Measurements from ENCODE around the gene DNMBP.
"Not testable (repeated sequence)": the region's sequence is repeated elsewhere in the genome, so short reads cannot be mapped to it uniquely, and the experiment has no call there.

Gene DNMBP

DNA sequence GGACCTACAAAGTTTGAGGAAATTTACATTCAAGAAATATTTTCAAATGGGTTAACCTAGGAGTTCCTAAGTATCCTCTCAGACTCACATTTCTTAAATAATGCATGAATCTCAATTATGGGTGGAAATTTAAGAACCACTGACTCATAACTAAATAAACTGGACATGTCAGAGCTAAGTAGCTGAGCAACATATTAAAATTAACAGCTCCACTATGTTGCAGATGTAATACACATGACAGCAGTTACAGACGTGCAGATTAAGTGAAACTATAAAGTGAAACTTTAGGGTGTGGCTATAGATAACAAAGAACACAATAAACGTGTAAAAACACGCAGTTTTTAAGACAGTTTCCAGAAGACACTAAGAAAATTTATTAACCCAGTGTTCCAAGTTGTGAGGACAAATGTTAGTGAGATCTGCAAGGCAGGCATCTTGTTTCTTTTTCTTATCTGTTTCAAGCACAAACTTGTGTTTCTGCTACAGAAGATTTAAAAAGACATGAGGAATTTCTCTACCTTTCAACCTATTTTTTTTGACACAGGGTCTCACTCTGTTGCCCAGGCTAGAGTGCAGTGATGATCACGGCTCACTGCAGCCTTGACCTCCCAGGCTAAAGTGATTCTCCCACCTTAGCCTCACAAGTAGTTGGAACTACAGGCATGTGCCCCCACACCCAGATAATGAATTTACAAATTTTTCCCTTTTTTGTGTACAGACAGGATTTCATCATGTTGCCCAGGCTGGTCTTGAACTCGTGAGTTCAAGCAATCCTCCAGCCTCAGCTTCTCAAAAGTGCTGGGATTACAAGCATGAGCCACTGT, 25.3 kb downstream of the DNMBP start:
- DNase-seq = no peak

DNA sequence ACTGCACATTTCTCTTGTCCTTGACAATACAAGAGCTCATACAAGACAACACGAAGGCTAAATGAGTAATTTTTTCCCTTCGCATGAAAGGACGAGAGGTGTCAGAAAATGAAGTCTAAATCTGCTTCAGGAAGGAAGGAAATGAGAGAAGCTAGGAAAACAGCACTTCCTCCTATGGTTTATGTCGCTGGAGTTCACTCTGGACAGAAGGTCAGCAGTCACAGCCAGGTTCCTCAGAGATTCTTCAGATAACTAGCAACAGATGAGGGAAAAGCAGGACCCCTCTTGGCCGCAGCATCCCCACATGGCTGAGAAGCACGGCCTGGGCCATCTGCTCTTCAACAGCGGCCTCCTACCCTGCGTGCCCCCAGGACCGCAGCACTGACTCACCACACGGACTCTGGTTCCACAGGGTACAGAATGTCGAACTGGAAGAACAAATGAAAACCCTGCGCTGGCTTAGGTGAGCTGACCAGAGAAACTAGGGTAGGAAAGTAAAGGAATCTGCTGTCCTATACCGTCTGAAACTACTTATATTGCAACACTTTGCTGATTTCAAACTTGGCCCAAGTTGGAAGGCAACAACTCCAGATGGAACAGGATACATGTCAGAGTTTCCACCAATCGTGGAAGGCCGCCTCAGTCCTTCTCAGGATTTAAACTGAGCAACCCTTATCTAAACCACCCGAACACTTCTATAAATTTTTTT, 26.3 kb downstream of the DNMBP start:
- no peak for DNase-seq

DNA sequence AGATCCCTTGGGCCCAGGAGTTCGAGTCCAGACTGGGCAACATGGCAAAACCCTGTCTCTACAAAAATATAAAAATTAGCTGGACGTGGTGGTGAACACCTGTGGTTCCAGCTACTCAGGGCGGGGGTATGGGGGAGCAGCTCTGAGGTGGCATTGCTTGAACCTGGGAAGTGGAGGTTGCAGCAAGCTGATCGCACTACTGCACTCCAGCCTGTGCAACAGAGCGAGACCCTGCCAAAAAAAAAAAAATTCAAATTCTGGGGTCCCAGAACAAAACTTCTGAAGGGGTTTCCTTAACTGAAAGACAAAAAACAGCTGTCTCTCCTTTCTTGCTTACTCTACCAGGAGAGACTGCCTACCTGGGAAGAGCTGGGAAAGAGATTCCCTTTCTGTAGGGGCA, 27.0 kb downstream of the DNMBP start:
- no peak for DNase-seq

DNA sequence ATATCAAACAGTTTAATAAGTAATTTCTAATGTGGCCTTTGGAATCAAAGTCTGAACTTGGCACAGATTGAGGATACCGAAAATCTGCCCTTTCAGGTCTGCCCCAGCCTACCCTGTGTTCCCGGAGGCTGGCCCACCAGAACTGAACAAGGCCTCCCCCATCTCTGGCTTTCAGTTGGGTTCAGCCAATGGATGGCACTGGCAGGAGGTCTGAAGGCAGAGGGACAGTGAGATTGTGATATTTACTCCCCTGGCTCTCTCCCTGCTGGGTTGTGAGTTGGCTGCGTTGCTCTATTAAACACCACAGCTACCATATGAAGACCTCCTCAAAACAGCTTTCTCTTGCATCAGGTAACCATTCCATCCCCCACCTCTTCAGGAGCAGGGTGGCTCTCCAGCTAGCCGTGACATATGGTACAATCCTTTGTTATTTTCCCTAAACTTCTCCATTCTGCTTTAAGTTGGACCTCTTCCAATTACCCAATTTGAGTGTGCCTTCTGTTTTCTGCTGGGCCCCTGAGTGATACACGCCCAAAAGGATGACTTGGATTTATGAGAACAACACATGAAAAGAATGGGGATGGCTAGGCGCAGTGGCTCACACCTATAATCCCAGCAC, 28.1 kb downstream of the DNMBP start:
- DNase-seq = no peak

DNA sequence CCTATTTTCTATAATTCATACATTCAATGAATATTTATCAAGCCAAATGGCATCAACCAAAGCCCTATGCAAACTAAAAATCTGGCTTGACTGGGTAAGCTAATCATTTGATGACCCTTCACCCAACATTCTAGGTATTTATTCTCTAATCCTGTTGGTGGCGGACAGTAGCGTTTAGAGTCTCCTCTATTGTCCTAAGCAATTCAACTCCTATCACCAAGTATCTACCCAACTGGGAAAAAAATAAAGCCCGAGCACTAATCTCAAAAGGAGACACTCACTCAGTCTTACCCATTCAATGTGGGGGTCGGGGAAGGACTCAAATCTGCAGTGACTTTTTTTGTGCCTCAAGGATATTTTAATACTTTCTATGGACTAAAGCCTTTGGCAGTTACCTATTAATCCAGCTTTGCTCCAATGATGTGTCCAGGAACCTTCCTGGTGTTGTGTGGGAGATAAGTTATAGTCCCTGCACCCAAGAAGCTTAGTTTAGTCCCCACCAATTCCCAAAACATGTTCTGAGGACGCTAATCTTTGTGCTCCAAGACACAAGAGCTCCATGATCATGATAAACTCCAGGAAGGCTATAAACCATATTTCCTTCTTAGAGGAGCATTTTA, 30.6 kb downstream of the DNMBP start:
- DNase-seq = no peak

DNA sequence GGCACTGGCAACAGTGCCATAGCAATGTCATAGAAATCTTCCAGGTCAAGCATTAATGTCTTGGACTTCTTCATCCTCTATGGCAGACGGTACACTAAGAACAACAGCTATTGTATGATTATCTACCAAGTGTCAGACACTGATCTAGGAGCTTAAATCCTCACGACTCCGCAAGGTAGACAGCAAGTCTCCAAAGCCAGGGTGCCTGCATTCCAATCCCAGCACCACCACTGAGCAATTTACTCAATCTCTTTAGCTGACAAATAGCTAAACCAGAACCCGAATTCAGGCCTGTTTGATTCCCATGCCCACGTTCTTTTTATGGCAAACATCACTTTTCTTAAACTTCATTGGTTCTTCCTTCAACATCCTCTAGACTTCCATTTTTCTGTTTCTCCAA, 31.8 kb downstream of the DNMBP start:
- DNase-seq = no peak

DNA sequence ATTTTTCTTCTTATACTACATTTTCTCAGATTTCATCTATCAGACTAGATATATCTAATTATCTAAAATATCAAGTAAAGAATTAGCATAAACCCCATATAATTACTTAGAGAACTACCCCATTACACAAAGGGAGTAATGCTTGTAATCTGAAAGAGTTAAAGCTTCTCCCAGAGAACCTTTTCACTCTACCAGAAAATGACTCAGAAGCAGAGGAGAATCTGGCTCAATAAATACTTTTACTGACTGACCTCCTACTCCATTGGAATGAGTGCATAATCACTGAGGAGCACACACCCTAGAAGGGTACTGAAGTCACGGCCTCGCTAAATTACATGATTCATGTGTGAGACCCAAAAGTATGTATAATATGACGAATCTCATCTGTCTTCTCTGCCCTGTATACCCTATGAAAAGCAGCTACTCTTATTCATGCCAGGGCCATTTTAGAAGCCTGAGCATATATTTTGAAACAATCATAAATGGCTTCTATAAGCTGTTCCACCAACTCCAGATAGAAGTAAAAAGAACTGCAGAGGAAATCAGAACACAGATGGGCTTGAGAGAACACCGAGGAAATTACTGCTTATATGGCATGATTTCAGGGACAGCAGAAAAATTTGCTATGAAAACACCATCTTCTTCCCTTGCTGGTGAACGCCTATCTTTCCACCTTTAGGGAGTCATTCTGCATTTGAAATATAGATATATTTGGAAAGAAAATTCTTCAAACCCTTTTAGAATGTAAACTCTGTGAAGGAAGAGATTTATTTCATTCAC, 32.7 kb downstream of the DNMBP start:
- no peak for DNase-seq

DNA sequence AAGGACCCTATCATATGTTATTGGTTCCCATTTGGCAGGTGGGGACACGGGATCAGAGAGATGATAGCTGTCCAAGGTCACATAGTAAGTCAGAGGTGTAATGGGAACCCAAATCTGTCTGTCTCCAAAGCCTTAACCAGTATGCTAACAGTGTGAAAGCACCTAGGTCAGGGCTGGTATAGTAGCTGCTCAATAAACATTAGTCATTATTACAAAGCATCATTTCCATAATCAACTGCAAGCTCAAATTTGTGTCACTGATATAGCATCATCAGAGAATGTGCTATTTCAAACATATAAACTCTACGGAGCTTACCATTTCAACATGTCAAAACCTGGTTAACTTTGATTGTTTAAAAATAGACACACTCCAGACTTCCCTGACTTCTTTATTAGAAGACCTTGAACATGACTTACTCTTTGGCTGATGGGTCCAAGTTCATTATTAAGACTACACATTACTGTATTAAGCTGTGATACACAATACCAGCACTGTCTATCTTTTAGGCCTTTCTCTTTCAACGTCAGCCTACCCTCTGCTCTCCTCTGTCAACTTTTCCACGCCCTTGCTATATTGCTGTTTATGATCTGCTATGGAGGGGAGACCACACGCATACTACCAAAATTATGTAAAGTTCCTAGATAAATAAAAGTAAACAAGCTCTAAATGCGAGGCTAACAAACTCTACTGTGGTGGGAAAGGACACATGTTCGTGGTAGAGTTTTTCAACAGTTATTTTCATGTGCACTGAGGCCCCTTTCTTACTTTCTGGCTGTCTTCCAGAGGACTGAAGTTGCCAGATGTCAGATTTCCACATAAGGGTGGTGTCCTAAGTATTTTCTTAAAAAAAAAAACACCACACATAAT, 33.6 kb downstream of the DNMBP start:
- no peak for DNase-seq

DNA sequence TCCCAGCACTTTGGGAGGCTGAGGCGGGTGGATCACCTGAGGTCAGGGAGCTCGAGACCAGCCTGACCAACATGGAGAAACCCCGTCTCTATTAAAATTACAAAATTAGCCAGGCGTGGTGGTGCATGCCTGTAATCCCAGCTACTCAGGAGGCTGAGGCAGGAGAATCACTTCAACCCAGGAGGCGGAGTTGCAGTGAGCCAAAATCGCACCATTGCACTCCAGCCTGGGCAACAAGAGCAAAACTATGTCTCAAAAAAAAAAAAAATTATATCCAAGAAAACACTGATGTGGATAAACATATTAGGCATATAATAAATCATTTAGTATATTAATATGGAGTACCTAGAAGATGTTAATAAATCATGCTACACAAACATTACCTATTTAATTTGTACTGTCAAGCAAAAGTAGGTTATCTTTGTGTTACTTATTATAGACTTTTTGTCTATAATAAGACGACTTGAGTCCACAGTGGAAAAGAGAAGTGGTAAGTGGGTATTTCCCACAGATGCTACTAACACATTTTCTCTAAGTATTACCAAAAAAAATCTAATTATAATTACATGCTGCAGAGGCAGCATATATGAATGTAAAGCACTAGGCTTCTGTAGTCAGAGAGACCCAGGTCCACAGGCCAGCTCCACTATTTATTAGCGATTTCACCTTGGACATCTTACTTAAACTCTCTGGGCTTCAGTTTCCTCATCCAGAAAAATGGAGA, 34.5 kb downstream of the DNMBP start:
- DNase-seq = no peak

DNA sequence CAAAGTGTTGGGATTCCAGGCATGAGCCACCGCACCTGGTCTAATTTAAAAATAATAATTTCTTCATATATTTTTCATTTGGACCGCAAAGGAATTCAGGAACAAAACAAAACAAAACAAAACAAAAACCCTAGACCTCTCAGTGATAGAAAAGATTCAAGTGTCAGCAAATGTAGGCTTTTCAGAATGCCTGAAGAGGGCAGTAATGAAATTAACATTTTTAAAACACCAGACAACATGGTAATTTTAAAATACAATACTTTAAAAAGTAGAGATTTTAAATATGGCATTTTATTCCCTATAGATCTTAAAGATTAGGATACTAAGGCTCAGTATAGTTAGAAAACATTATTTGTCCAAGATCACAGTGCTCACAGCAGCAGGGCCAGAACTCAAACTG, 36.6 kb downstream of the DNMBP start:
- DNase-seq = no peak

DNA sequence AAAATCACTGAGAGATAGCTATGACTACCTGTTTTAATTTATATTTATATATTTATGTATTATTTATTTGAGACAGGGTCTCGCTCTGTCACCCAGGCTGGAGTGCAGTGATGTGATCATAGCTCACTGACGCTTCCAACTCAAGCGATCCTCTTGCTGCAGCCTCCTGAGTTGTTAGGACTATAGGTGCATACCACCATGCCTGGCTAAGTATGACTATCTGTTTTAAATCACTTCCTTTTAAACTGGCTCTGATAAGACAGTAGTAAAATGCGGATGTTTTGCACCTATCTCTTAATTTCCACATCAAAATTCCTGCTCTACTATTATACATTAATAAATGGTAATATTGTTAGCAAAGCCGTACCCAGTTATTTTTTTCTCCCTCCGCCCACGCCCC, 41.8 kb downstream of the DNMBP start:
- no peak for DNase-seq

DNA sequence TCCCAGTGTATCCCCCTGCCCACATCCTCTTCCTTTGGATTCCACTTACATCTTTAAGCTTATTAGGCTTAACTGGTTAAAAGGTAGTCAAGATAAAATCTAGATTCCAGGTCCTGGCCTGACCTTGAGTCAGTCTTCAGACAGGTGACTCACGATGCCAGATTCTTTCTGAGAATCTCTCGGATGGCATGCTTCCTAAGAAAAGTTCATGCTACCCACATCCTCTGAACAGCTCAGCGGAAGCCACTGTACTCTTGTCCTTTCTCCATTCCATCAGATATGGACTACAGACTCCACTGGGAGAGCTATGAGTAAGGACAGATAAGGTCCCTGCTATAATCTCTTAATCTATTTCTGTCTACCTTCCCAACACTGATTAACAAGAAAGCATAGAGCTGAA, 43.4 kb downstream of the DNMBP start:
- no peak for DNase-seq

DNA sequence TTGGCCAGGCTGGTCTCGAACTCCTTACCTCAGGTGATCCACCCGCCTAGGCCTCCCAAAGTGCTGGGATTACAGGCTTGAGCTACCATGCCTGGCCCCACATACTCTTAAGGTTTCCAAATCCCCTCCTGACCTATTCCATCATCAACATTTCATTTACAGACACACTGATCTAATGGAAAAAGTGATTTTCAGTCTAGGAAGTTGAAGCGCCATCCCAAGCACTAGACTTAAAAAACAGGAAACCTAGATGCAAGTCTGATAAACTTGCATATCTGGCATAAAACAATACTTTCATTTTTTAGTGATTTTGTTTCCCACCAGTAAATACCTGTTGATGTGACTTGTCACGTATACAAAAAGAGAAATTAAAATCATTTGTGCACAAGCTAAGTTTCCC, 44.0 kb downstream of the DNMBP start:
- no peak for DNase-seq

DNA sequence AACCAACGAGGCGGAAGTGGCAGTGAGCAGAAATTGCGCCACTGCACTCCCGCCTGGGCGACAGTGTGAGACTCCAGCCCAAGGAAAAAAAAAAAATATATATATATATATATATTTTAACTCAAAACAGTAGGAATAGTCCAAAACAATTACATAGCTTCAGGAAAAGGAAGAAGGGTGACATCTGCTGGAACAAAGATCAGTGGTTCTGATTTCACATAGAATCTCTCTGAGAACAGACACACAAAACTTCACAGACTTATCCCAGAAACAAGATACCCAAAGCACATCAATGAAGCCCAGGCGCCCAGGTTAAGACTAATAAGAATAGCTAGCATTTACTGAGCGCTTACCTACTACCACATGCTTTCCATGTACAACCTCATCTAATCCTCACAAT, 45.0 kb downstream of the DNMBP start:
- DNase-seq = no peak

DNA sequence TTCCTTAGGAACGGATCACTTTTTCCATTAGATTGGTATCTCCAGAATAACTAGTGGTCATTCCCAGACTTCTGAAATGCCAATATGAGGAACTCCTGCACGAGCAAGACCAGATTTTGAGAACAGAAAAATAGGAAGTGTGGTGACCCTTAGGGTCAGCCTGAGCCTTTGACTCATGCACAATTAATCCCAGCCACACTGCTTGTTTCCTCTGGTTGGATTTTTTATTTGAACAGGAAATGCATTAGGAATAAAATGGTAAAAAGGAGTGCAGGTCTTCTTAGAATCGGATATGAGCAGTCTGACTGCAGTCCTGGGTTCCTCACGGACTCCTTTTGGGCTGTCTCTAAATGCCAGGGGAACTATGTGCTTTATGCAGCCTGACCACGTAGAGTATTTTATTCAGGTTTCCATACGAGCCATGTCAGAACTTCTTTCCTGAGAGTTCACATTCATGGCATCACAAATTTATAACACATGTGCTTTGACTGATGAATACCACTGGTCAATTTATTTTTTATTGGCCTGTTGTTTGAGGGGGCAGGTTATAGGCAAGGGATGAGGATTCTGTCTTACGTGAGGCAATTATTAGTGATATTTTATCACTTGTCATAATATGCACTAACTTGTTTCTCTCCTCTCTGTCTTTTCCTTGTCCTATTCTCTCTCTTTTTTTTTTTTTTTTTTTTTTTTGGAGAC, 46.1 kb downstream of the DNMBP start:
- not testable (repeated sequence) for DNase-seq

DNA sequence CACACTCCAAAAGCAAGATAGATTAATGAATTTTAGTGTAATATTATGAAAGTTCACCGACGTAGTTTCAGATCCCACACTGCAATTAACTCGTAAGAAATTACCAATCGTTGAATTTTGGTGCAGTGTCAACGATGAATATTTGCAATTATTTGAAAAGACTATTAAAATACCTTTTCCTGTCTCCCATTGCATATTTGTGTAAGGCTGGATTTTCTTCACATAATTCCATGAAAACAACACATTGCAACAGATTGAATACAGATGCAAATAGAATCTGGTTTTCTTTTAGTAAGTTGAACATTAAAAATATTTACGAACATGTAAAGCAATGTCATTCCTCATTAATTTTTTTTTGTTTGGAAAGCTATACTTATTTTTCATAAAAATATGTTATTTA, 50.9 kb downstream of the DNMBP start:
- DNase-seq = no peak

DNA sequence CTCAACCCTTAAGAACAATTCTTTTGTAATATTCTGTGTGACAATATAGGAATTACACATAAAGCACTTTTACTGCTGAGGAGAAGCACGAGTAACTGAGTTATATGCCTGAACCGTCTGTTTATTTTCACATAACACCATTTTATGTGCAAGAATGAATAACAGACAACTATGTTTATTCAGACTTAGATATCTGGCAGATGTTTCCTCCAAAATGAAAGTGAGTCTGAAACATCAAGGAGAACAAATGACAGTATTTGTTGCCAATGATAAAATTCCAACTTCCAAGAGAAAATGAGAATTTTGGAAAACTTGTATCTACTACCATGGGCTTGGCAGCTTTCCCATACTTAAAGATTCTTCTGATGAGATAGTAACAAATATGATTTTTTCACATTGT, 51.4 kb downstream of the DNMBP start:
- no peak for DNase-seq

DNA sequence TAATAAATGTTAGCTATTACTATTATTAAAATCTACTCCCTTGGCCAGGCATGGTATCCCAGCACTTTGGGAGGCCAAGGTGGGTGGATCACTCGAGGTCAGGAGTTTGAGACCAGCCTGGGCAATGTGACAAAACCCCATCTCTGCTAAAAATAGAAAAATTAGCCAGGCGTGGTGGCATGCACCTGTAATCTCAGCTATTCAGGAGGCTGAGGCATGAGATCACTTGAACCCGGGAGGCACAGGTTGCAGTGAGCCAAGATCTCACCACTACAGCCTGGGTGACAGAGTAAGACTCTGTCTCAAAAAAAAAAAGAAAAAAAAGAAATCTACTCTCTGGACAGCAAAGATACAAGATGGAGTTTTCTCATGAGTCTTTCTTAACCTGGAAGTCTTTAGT, 56.2 kb downstream of the DNMBP start:
- not testable (repeated sequence) for DNase-seq

DNA sequence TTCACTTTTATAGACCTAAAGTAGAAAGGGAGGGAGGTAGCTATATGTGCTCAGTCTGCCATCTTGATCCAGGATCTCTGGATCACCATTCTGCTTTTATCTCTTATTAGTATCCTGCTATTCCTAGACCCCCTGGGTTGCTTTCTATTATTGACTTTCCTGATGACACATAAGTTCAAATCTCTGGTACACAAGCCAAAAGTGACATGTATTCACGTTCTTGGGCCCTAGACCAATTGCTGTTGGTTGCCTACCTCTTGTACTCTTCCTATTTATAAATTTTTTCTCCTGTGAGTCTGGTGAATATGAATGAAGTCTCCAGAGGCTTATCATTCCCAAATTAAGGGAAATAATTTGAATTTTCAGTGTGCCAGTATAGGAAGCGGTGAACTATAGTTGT, 56.9 kb downstream of the DNMBP start:
- DNase-seq = no peak

DNA sequence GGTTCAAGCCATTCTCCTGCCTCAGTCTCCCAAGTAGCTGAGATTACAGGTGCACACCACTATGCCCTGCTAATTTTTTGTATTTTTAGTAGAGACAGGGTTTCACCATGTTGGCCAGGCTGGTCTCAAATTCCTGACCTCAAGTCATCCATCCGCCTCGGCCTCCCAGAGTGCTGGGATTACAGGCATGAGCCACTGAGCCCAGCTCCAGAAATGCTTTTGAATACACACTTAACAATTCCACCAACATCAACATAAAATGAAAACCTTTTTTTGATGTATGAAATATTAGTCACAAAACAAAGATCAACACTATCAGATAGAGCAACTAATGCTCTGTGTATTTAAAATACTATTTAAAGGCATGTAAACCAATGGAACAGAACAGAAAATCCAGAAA, 63.7 kb downstream of the DNMBP start:
- DNase-seq = not testable (repeated sequence)

DNA sequence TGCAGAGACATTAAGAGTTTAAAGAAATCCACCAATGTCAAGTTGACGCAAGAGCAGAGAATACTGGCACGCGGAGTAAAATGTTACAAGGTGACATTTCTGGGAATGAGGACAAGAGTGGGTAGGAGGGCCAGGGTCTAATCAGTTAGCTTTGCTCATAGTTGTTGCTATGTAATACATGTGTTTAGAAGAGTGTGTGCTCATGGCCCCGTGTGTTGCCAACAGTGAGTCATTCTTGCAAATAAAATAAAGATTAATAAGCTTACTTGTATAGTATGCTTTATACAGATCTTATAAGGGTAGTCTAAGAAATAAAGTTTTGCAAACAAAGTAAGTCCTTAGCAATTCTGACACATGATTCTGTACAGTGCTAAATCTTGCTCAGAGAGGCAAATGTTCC, 64.5 kb downstream of the DNMBP start:
- no peak for DNase-seq

All from SHP77 treated with DMSO at 0.1 percent for 48 hours (cell line).